Measurements from ENCODE around the gene FLOT1.

The FLOT1 gene

GRCh38 chr6:30775104-30775503, 32.6 kb upstream of the FLOT1 start:
- no peak overlapping the region for H3K4me3 ChIP-seq
- TF ChIP-seq CTCF (IDR thresholded peaks at IDR 0.05) = no peak
- no peak for DNase-seq (ENCODE audit: low spot score)
- H3K27ac ChIP-seq = peak overlapping the region; percentile 43 to 67

DNA sequence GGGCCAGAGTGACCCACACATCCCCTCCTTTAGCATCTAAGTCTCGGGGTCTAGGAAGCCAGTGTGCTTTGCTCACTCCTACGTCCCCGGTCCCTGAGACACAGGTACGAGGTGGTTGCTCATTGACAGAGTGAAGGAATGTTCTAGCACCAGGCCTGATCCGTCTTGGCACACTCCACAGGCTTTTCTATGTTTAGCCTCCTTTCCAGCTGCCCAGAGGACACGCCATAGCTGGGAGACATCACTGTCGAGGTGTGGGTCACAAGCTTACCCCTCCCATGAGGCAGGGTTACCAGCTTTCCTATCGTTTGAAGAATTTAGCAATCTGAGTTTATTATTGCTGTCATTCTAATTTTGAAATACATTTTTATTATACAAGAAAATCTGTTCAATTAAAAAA, 32.2 kb upstream of the FLOT1 start:
- Histone ChIP-seq H3K4me3 (no peak overlapping the region), H3K27ac (peak overlapping the region; percentile 43 to 73)
- no peak for DNase-seq (ENCODE audit: low spot score)
- TF ChIP-seq CTCF (IDR thresholded peaks at IDR 0.05) = no peak

DNA sequence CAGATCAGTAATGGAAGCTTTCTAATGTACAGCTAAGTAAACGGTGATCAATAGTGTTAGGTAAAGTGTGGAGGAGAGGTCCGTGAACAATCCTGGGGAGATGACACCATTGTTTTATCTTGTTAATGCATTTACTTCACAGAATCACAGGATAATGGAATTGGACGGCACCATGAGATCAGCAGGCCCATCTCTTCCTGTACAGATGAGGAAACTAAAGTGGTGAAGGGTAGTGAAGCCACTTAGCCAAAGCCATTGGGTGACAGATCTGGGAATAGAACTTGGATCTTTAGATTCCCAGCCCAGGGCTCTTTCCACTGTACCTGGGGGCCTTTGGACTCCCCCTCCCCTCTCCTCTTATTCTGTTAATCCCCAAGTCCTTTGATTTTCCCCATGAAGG, 28.1 kb upstream of the FLOT1 start:
- no peak for DNase-seq (ENCODE audit: low spot score)
- peak overlapping the region in 1 of 2 donors; percentile 61 for H3K27ac ChIP-seq
- no peak overlapping the region for H3K4me3 ChIP-seq
- TF ChIP-seq CTCF (IDR thresholded peaks at IDR 0.05) = no peak

GRCh38 chr6:30769853-30770524, 27.5 kb upstream of the FLOT1 start:
- DNase-seq (ENCODE audit: low spot score) = no peak
- H3K27ac ChIP-seq = peak overlapping the region; percentile 15 to 61
- H3K4me3 ChIP-seq = no peak overlapping the region
- TF ChIP-seq CTCF (IDR thresholded peaks at IDR 0.05) = no peak

GRCh38 chr6:30769088-30769852, 26.8 kb upstream of the FLOT1 start:
- no peak for DNase-seq (ENCODE audit: low spot score)
- peak overlapping the region; percentile 15 to 61 for H3K27ac ChIP-seq

DNA sequence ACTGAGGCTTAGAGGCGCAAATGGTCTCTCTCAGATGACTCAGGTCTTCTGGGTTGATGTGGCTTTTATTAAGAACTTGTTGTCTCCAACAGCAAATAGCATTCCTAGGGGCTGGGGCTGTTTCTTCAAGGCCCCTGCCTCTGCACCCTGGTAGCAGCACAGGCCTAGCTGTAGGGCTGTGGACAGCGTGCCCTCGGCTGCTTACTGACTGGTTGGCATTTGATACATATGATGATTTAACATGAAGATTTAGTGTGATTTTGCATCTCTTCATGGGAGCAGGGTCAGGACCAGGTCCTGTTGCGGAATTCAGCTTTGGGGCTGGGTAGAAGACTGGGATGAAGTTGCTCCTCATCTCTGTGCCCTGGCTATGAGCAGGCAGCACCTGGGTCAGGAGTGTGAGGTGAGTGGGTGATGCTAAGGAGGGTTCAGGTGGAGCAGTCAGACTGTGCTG, 26.2 kb upstream of the FLOT1 start:
- Histone ChIP-seq H3K27ac (peak overlapping the region; percentile 15 to 61), H3K4me3 (no peak overlapping the region)
- no peak for TF ChIP-seq CTCF (IDR thresholded peaks at IDR 0.05)
- DNase-seq (ENCODE audit: low spot score) = no peak

More at GRCh38 chr6:30769088-30769852, 26.8 kb upstream of the FLOT1 start:
- TF ChIP-seq CTCF (IDR thresholded peaks at IDR 0.05) = no peak
- no peak overlapping the region for H3K4me3 ChIP-seq

GRCh38 chr6:30767944-30768301, 25.4 kb upstream of the FLOT1 start:
- Histone ChIP-seq H3K4me3 (no peak overlapping the region), H3K27ac (no peak overlapping the region)
- TF ChIP-seq CTCF (IDR thresholded peaks at IDR 0.05) = no peak
- no peak for DNase-seq (ENCODE audit: low spot score)
